MM.1S (cell line): ENCODE data around the gene OR14I1.

Experiments used
- DNase-seq: peaks from one replicate; pipeline ENCODE4 v3.0.0-alpha.2; 2015
- H2AFZ ChIP-seq: fragments of 300-600 bp; sonication (generic); 2 replicates; pipeline ENCODE4 v1.6.0; 2016; ENCODE audit warnings: antibody characterized with exemption, low read length
- H3F3A ChIP-seq: fragments of 300-600 bp; sonication (generic); 2 replicates; pipeline ENCODE4 v1.6.1; 2016; ENCODE audit warnings: mild to moderate bottlenecking, antibody characterized with exemption, low read length, moderate library complexity, mixed read lengths; ENCODE audit not compliant: insufficient read depth
- H3K27ac ChIP-seq: fragments of 300-600 bp; sonication (generic); 2 replicates; pipeline ENCODE4 v1.5.1; 2016; ENCODE audit warnings: mild to moderate bottlenecking, low read length
- H3K27me3 ChIP-seq: fragments of 300-600 bp; sonication (generic); replicated peaks from 2 replicates; pipeline ENCODE4 v1.6.0; 2016; ENCODE audit warnings: low read length; ENCODE audit not compliant: insufficient read depth
- H3K36me3 ChIP-seq: fragments of 300-600 bp; sonication (generic); replicated peaks from 2 replicates; pipeline ENCODE4 v1.6.1; 2016; ENCODE audit warnings: mild to moderate bottlenecking, low read length, mixed read lengths; ENCODE audit not compliant: insufficient read depth
- H3K4me1 ChIP-seq: fragments of 300-600 bp; sonication (generic); 2 replicates; pipeline ENCODE4 v1.6.1; 2016; ENCODE audit warnings: low read length, mixed read lengths
- H3K4me2 ChIP-seq: fragments of 300-600 bp; sonication (generic); 2 replicates; pipeline ENCODE4 v1.6.0; 2016; ENCODE audit warnings: low read depth, low read length
- H3K4me3 ChIP-seq: fragments of 300-600 bp; sonication (generic); 2 replicates; pipeline ENCODE4 v1.5.1; 2016; ENCODE audit warnings: low read length, mixed read lengths
- H3K79me2 ChIP-seq: fragments of 300-600 bp; sonication (generic); 2 replicates; pipeline ENCODE4 v1.6.1; 2016; ENCODE audit warnings: mixed run types, low read length, mixed read lengths
- H3K9ac ChIP-seq: fragments of 300-600 bp; sonication (generic); 2 replicates; pipeline ENCODE4 v1.6.1; 2016; ENCODE audit warnings: low read length, mixed read lengths
- H3K9me2 ChIP-seq: fragments of 300-600 bp; sonication (generic); replicated peaks from 2 replicates; pipeline ENCODE4 v1.6.1; 2016; ENCODE audit warnings: mild to moderate bottlenecking, low read length, mixed read lengths; ENCODE audit not compliant: insufficient read depth
- H3K9me3 ChIP-seq: fragments of 300-600 bp; sonication (generic); replicated peaks from 2 replicates; pipeline ENCODE4 v1.6.1; 2016; ENCODE audit warnings: mild to moderate bottlenecking, low read length, mixed read lengths; ENCODE audit not compliant: insufficient read depth
- H4K20me1 ChIP-seq: fragments of 300-600 bp; sonication (generic); 2 replicates; pipeline ENCODE4 v1.6.1; 2016; ENCODE audit warnings: mild to moderate bottlenecking, low read length, moderate library complexity, mixed read lengths; ENCODE audit not compliant: insufficient read depth
- EZH2 ChIP-seq: fragments of 300-600 bp; sonication (generic); optimal IDR thresholded peaks from 2 replicates; pipeline ENCODE3; 2017; ENCODE audit warnings: low read depth, mild to moderate bottlenecking, antibody characterized with exemption, low read length, mixed read lengths
- EZH2phosphoT487 ChIP-seq: fragments of 300-600 bp; sonication (generic); IDR thresholded peaks from 2 replicates; pipeline ENCODE4 v1.6.1; 2018; ENCODE audit warnings: antibody characterized with exemption, low read length
- TF ChIP-seq, protein P1 (sequence below): fragments of 300-600 bp; sonication (generic); IDR thresholded peaks from 2 replicates; pipeline ENCODE4 v1.5.1; 2016; ENCODE audit warnings: antibody characterized with exemption, low read length, mixed read lengths

Gene OR14I1

DNA sequence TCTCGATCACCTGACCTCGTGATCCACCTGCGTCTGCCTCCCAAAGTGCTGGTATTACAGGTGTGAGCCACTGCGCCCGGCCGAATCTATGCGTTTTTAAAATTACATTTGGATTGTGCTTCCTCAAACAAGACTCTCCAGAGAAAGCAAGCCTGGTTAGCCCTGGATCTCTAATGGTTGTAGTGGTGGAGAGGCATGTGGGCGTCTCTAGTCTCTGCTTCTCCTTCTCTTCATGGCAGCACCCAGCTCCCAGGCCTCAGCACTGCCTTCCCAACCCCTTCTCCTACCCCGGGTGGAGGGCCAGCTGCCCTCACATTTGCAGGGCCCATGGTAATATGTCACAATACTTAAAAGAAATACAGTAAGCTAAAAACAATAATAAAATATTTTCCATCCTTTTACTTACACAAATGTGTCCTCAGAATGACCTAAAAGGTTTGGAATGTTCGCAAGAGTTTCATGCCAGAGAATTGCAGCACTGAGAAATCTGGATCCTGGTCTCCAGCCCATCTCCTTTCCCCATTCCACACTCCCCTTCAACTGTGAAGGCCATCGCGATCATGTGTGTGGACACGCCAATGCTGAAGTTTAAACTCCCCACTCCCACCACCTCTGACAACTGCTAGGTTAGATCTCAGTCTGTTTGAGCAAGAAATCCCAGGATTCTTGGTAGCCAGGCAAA, 7.0 kb downstream of the OR14I1 start:
- no peak for DNase-seq
- Histone ChIP-seq H4K20me1 (no peaks in the 10 kb centered on the region), H3K79me2 (no peaks in the 10 kb centered on the region), H3K9me2 (no peaks in the 10 kb centered on the region), H3K4me1 (no peaks in the 10 kb centered on the region), H3K36me3 (no peaks in the 10 kb centered on the region), H2AFZ (no peak overlapping the region), H3K9ac (no peak overlapping the region), H3K9me3 (no peaks in the 10 kb centered on the region), H3K4me3 (no peak overlapping the region), H3K27ac (no peak overlapping the region), H3F3A (no peaks in the 10 kb centered on the region), H3K4me2 (no peak overlapping the region), H3K27me3 (no peaks in the 10 kb centered on the region)
- TF ChIP-seq EZH2 (no peak), EZH2phosphoT487 (no peak)
- TF ChIP-seq, protein P1, sequence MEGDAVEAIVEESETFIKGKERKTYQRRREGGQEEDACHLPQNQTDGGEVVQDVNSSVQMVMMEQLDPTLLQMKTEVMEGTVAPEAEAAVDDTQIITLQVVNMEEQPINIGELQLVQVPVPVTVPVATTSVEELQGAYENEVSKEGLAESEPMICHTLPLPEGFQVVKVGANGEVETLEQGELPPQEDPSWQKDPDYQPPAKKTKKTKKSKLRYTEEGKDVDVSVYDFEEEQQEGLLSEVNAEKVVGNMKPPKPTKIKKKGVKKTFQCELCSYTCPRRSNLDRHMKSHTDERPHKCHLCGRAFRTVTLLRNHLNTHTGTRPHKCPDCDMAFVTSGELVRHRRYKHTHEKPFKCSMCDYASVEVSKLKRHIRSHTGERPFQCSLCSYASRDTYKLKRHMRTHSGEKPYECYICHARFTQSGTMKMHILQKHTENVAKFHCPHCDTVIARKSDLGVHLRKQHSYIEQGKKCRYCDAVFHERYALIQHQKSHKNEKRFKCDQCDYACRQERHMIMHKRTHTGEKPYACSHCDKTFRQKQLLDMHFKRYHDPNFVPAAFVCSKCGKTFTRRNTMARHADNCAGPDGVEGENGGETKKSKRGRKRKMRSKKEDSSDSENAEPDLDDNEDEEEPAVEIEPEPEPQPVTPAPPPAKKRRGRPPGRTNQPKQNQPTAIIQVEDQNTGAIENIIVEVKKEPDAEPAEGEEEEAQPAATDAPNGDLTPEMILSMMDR, result no peak

DNA sequence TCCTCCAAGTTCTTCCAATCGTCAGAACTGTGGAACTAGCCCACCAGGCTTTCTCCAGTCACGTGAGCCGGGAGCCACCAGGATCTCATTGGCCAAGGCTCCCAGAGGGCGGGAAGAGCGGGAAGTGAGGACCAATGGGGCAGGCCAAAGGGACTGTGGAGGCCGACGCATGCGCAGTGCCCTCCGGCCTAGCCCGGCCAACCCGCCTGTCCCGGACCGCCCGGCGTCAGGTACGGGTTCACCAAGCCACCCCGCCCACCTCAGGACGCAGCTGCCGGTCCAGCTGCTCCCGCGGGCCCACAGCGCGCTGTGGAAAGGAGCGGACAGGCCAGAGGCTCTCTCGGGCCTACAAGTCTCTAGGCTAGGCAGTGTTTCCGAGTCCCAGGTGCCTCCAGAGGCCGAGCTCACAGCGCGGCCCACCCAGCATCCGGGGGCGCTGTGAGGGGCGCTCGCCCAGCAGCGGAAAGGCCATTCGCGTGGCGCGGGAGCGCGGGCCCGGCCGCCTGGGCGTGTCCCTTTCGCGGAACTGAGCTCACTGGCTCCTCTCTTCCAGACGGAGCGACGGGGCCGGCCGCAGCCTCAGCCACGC, 10.9 kb downstream of the OR14I1 start:
- Histone ChIP-seq H3K36me3 (no peaks in the 10 kb centered on the region), H3F3A (no peaks in the 10 kb centered on the region), H3K27ac (no peak overlapping the region), H3K4me1 (no peaks in the 10 kb centered on the region), H3K9ac (no peak overlapping the region), H3K9me2 (no peaks in the 10 kb centered on the region), H3K4me2 (no peak overlapping the region), H4K20me1 (no peaks in the 10 kb centered on the region), H3K9me3 (no peaks in the 10 kb centered on the region), H3K4me3 (no peak overlapping the region), H3K79me2 (no peaks in the 10 kb centered on the region), H2AFZ (no peak overlapping the region), H3K27me3 (no peaks in the 10 kb centered on the region)
- no peak for DNase-seq
- TF ChIP-seq EZH2phosphoT487 (no peak), EZH2 (no peak)
- TF ChIP-seq, protein P1, result no peak

DNA sequence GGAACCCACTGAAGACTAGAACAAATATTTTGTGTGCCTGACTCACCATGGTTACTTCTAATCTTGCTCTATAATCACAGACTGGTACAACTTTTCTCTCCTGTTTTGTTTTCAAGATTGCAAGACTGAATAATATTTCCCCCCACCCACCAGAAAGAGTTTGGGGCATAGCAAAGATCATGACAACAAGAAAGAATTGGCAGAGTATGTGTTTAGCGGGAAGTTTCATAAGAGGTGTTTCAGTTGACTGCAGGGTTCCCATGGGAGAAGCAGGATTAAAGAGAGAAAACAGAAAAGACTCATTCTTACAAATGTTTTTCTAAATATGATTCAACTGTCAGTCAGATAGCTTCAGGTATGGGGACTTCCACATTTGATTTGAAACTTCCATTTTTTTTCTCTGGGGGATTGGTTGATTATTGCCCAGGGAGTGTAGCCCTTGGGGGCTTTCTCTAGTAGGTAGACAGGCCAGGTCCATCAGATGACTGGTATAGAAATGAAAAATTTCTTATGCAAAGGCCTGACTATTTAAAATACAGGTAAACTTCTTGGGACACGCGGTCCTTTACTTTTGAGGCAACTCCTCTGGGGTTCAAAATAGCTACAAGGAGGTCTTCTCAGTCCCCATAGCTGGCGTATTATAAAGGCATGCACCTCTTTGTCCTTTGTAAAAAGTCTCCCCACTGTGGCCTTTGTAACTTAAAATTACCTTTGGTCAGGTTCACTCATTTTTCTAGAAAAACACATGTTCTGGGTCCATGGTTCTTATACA, 13.9 kb downstream of the OR14I1 start:
- H3K4me2 ChIP-seq, result no peak overlapping the region
- no peak for DNase-seq
- no peak overlapping the region for H3K4me3 ChIP-seq
- H3K9me3 ChIP-seq, result no peaks in the 10 kb centered on the region
- no peak overlapping the region for H3K9ac ChIP-seq
- no peak overlapping the region for H2AFZ ChIP-seq
- no peaks in the 10 kb centered on the region for H4K20me1 ChIP-seq
- TF ChIP-seq EZH2phosphoT487 (no peak), EZH2 (no peak)
- TF ChIP-seq, protein P1, result no peak
- no peaks in the 10 kb centered on the region for H3K79me2 ChIP-seq
- no peaks in the 10 kb centered on the region for H3K4me1 ChIP-seq
- no peaks in the 10 kb centered on the region for H3F3A ChIP-seq
- H3K27me3 ChIP-seq, result no peaks in the 10 kb centered on the region
- no peaks in the 10 kb centered on the region for H3K36me3 ChIP-seq
- H3K27ac ChIP-seq, result no peak overlapping the region
- no peaks in the 10 kb centered on the region for H3K9me2 ChIP-seq
